ENCODE data around the gene FCRL5.

- no peak for TF ChIP-seq BHLHE40 (IDR thresholded peaks at IDR 0.05; ENCODE audit: borderline replicate concordance)
- TF ChIP-seq SUZ12 (IDR thresholded peaks at IDR 0.05): no peak
Observed at GRCh38 chr1:157551694-157552693, at the start of gene FCRL5.

Measured in HEK293T (cell line).